Stimulated activated CD8-positive, alpha-beta memory T cell treated with anti-CD3 and anti-CD28 coated beads, Interleukin-12 subunit alpha, Interleukin-12 subunit beta, amount 100 ng/mL, for 24 hours (primary cell): ENCODE results near the gene GRK5.
"Not testable (repeated sequence)": the region's sequence is repeated elsewhere in the genome, so short reads cannot be mapped to it uniquely, and the experiment has no call there.

Experiments used
- DNase-seq: peaks from one replicate; pipeline ENCODE4 v3.0.0-alpha.2; 2020; ENCODE audit errors: extremely low read depth

The GRK5 gene

DNA sequence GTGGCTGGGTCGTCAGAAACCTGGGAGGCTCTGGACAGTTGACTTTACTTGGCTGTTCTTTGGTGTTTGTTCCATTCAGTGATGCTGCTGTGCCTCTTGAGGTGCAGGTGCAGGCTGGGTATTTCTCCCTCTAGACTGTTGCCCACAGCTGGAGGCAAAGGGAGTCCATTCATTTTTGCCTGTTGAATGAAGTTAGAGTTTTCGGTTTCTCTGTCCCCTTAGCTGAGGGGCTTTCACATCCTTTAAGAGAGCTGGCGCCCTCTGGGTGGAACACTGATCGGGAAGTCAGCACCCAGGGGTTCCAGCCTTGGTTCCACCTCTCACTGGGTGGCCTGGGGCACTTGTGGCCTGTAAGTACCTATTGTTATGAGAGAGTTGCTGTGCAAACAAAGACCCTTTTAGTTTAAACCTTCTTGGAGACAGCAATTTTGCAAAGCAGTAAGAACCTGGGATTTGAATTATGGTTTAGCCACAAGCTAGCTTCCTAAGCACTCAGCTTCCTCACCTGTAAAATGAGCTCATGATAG, 67.2 kb downstream of the GRK5 start:
- DNase-seq = no peak

DNA sequence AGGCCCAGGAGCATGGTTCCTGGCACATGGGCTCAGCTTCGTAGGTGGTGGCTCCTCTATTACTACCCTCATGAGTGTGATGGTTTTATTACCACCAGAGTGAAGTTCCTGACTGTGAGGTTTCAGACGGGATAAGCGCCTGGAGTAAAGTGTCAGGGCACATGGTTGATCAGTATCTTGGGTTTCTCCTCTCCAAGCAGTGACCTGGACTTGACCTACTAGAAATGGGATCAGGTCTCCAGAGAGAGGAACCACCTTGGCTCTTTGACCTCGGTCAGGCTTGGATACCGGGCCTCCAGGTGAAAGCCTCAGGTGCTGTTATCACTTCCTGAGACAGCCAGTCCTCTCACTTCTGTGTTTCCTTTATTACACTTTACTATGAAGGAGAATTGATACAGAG, 67.7 kb downstream of the GRK5 start:
- DNase-seq = no peak

DNA sequence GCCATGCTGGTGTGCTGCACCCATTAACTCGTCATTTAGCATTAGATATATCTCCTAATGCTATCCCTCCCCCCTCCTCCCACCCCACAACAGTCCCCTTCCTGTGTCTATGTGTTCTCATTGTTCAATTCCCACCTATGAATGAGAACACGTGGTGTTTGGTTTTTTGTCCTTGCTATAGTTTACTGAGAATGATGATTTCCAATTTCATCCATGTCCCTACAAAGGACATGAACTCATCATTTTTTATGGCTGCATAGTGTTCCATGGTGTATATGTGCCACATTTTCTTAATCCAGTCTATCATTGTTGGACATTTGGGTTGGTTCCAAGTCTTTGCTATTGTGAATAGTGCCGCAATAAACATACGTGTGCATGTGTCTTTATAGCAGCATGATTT, 68.8 kb downstream of the GRK5 start:
- DNase-seq = not testable (repeated sequence)

DNA sequence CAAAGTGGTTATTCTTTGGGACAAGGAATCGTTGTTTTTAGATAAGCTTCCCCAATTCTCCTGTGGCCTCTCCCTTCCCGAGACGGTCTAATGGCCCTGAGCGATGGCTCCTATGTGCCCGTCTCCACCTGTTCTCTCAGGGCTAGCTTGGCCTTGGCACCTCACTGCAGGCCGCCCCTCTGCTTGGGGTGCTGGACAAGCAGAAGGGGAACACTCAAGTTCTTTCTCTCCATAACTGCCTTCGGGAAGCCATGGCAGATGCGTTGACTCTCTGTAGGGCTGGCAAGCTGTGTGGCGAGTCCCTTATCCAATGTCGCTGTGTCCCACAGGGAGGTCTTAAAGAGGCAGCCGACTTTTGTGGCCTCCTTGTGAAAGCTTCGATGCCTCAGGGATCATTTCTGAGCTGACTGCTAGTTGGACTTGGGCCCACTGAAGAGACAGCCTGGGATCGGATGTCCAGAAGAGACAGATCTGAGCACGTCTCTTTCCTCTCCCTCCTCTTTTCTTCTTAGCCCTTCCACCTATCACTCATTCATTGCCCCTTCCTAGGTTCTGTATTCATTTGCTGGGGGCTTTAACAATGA, 70.8 kb downstream of the GRK5 start:
- no peak for DNase-seq

DNA sequence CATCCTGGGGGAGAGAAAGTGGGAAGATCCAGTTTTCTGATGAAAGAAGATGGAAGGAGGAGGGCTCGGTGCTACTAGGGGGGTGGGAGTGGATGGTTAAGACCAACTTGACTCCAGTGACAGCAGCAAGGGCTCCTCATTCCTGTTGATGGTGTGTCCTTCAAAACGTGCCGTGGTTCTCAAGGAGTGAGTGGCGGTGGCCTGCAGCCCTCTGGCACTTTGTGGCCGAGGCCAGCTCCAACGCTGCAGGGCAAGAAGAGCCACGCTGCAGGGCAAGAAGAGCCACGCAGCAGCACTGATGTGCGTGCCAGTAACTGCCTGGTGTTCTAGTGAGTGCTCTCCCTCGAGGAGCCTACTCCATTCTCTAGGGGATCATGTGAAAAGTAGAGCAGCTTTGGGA, 72.1 kb downstream of the GRK5 start:
- no peak for DNase-seq

DNA sequence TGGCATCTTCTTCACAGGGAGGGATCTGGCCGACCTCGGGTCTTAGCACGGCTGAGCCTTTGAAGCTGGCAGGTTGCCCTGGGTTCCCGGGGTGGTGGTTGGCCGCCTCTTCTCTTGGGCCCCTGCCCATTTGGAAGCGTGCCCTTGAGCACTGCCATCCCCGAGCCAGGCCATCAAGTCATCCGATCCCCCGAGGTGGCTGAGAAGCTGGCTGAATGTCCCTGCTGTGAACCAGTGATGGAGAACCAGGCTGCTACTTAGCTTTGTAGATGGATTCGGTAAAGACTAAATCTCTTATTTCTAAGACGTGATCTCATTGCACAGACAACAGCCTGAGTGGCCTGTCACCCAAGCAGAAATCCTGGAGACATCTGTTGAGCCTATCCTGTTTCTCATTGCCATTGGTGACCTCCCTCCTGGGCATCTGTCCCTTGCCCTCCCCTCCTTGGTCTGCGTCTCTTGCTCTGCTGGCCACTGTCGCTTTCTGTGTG, 74.3 kb downstream of the GRK5 start:
- no peak for DNase-seq

DNA sequence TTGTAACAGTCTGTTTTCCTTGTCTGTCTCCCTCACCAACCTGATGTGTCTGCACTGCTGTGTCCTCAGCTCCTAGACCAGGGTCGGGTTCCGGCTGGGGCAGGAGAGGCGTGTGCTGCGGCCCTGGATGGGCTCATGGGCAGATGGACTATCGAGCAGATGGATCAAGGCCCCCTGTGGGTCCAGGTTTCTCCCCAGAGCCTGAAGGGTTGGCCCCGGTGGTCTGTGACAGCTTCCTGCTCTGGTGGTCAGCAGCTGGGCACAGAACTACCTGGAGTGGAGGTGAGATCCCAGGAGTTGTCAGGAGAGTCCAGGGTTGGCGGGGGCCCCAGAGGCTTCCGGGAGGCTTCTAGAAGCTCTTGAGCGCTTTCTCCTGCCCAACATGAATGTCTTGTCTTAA, 75.1 kb downstream of the GRK5 start:
- DNase-seq = no peak

DNA sequence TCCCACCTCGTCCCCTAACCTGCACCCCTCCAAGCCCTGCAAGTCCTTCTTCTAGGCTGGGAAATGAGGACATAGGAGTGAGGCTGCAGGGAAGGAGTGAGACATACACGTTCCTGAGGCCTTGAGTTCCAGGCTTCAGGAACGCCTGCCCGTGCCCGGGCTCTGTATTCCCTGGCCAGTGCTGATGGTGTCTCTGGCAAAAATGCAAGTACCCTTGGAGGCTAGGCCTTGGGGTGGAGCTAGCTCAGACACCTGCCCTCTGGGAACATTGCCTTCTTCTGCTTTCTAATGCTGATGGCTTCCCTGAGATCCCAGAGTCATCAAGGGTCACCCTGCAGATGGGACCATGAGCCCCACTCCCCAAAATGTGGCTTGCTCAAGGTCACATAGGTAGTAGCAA, 76.0 kb downstream of the GRK5 start:
- no peak for DNase-seq

DNA sequence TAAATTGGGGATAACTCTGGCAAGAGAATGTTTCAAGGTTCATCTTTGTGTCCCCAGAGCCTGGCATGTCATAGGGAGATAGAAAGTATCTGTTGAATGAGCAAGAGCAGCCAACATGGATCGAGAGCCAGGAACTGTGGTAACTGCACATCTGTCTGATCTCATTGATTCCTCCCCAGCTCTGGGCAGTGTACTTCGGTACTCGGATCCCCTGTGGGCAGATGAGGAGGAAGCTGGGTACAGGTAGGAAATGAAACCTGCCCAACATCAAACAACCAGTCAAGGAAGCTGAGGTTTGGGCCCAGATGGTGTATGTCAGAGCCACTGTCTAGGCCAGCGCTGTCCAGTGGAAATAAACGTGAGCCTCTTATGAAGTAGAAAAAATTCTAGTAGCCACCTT, 76.4 kb downstream of the GRK5 start:
- no peak for DNase-seq

DNA sequence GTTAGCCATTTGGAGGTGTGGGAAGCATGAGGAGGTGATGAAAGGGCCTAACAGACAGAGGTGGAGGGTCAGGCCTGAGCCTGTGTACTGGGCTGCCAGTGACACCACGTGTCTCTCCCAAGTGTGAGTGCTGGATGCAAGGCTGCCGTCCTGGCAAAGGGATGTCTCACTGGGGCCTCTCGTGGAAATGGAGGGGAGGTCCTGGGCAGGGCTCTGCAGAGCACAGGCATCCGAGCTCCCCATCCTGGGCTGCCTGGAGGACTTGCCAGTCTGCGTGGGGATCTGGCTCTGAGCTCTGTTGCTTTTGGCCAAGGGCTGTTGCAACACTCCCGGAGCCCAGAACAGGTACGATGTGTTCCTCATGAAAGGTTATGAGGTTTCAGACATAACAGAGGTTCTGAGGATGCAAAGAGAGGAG, 77.3 kb downstream of the GRK5 start:
- DNase-seq = no peak

DNA sequence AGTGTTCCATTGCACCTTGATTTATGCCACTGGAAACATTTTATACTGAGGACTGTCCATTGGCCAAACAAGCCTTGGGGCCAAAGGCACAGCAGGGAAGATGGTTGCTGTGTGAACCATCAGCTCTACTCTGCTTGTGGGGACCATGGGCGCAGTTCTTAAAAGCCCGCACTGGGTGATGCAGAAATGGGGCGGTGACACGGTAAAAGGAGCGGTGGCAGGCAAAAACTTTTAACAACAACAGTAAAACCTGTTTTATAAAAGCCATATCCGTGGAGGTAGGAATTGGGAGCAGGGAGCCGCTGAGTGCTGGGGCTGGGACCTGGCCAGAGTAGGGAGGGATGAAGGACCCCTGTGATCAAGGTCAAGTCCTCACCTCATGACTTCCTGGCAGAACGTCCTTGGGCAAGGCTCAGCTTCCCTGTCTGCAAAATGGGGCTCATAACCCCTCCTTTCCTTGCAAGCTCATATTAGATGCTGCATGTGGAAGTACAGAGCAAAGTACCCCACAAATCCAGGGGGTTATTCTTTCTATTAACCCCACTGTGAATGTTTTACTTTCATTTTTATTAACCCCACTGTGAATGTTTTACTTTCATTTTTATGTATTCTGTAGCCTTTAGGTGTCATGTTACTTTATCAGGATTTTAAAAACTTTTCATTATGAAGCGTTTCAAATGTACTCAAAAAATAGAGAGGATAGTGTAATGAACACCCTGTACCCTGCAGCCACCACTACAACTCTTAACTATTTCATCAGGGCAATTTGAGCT, 78.3 kb downstream of the GRK5 start:
- no peak for DNase-seq

DNA sequence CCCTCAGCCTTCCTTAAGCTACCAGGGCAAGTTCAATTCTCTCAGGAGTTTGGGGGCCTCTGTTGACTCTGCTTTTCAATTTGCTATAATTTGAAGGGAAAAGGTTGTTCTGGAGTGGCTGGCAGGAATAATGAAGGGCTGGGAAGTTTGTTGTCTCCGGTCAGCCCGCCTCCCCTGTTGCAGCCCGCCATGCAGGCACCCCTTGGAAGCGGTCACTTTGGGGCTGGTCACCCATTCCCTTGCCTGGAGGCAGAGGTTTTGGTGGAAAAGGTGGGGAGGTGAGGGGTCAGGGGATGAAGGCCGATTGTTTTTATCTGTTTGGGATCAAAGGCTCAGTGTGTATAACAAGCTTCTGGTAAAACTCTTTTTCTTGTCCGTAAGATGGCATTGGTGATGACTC, 79.1 kb downstream of the GRK5 start:
- DNase-seq = no peak

DNA sequence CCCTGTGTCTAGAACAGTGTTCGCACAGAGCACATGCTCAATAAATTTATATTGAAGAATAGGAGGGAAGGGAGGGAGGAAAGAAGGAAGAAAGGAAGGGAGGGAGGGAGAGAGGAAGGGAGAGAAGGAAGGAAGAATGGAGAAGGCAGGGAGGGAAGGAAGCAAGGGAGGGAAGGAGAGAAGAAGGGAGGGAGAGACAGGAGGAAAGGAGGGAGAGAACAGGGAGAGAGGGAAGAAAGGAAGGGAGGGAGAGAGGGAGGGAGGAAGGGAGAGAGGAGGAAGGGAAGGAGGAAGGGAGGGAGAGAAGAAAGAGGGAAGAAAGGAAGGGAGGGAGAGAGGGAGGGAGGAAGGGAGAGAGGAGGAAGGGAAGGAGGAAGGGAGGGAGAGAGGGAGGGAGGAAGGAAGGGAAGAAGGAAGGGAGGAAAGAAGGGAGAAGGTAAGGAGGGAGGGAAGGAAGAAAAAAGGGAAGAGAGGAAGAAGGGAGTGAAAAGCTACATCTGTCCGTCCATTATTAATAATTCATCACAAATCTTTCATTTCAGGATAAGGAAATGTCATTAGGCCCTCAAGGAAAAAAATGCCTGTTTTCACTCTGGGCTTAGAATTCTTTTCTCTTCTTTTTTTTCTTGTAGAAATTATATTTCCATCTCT, 79.7 kb downstream of the GRK5 start:
- DNase-seq = no peak

DNA sequence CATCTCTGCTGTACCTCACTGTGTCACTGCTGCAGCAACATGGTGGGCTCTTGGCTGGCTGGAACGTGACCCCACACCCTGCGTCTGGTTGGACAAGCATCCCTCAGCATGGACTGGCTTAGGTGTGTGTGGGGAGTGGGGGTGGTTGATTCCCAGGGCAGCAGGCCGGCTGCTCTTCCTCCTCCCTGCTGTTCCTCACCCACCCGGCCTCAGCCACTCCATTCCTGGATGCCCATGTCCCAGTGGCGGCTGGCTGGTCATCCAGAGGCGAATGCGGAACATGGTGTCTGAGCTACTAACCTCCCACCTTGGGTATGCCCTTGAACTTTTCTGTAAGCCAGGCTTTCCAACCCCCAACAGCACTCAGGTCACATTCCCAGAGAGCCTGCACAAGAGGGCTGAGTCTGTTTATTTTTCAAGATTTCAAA, 81.2 kb downstream of the GRK5 start:
- DNase-seq = no peak

DNA sequence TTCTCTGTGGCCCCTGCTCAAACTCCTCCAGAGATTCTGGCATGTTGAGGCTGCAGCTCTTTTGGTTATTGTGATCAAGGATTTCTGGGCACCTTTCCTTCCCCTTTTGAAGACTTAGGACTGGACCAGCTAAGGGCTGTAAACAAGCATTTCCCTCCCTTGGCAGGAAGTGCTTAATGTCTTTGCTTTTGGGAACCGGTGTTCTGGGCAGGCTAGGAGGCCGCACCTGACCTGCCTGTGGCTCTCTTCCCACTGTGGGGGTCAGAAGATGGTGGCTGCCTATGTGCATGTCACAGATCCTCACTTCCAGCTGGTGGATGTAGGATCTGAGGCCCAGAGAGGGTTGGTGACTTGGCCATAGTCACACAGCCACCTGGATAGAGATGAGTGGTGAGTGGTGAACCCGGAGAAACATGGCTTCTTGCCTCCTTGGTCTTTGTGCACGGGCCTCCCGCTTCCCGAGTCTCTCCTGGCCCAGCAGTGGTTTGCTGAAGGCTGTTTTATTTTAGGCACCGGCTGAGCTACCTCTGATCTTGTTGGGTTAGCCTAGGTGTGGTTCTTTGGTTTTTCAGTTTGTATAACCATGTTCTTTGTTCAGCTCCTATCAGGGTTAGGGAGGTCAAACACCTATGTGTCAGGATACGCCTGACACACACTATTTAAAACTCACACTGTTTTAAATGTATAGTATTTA, 82.0 kb downstream of the GRK5 start:
- no peak for DNase-seq

DNA sequence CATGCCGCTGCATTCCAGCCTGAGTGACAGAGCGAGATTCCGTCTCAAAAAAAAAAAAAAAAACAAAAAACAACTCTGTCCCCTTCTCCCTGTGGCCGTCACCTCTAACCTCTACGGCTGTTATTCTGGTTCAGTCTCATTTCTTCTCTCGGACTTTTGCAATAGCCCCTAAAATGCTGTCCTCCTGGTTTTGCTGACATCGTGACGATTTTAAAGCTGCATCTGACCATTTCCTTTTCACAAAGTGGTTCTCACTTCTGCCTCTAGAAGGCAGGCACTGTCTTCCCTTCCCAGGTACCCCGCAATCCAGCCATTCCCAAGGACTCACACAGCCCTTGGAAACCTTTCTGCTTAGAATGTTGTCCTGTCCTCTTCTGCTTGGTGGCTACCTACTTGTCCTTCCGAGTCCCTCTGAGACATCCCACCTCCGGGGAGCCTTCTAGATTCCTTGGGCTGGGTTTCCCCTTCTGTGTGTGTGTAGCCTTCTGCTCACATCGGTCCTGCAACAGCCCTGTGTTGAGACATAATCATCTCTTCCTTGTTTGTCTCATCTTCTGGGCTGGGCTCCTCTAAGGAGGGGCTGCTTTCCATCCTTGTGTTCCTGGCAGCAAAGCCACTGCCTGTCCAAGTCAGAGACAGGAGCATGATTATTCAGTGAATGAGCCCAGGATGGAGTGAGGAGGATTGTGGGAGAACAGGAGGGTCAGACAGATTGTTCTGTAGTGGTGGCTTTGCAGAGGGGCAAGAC, 83.1 kb downstream of the GRK5 start:
- DNase-seq = no peak

DNA sequence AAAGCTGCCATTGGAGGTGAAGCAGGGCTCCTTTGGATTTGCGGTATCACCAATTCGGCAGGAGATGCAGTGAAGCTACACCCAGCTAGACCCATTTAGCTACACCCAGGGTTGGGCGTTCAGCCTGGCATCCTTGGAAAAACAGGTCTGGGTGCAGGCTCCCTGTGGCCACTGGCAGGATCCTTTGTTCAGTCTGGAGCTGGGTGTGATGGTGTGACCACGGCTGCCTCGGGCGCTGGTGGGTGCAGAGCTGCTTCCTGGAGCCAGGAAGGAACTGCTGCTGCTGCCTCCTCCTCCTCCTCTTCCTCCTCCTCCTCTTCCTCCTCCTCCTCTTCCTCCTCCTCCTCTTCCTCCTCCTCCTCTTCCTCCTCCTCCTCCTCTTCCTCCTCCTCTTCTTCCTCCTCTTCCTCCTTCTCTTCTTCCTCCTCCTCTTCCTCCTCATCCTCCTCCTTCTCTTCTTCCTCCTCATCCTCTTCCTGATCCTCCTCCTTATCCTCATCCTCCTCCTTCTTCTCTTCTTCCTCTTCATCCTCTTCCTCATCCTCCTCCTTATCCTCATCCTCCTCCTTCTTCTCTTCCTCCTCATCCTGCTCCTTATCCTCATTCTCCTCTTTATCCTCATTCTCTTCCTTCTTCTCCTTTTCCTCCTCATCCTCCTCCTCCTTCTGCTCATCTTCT, 84.0 kb downstream of the GRK5 start:
- DNase-seq = no peak

DNA sequence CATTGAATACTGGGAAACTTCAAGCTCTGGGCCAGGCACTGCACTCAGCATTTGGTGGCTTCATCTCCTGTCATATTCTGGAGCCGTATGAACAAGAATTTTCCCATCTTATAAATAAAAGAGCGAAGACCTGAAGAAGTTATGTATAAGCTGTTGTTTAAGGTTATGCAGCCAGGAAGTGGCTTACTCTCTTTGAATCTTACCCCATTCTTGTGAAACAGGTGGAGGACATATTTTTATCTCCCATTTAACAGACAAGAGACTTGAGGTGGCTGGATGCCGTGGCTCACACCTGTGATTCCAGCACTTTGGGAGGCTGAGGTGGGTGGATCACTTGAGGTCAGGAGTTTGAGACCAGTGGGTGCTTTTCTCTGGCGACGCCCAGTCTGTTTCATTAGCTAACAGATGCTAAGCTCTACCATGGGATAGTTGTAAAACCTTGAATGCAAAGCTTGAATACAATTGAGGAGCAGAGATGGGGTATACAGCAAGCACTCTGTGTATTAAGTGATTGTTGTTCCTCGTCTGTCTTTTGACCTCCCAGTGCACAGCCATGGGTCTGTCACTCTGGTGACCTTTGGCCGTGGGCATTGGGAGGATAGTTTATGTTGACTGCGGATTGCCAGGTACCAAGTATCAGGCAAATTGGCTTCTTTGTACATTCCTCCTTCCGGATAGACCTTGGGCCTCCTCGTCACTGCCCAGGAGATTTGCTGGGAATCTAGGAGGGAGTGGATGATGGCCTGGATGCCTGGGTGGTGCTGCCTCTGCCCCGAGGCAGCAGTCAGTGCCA, 85.8 kb downstream of the GRK5 start:
- no peak for DNase-seq

DNA sequence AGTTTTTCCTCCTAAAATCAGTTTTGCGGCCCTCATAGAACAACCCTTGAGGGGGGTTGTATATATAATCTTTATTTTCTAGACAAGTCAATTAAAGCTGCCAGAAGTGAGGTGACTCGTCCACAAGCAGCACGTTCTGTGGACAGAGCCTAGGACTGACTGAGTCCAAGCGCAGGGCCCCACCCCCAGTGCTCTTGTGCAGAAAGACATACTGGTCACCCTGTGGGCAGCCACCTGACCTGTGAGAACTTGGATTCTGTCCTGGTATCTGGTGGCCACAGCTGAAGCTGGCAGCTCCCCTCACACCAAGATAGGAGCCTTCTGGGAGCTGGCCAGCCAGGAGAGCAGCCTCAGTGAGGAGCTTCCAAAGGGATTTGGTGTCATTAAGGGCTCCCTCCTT, 89.3 kb downstream of the GRK5 start:
- DNase-seq = no peak
